Measurements from ENCODE around the gene PYGB. TPM values are rescaled to one million over a fixed set of nuclear protein-coding genes. Genes with fewer than 3 reads are reported as not detected.

The PYGB gene
- polyA plus RNA-seq, 4 donors = 29.9 to 50.3 (median 41.2) TPM

Other genes with a start within 250 kb of the PYGB start
- gene ACSS1, start 189.9 kb upstream of the PYGB start, polyA plus RNA-seq (ENCODE audit: insufficient read length in 4 of 4) = 10 to 100 TPM; 14.8 to 34.6 (median 29.8) TPM
- not detected for gene VSX1, start 165.9 kb upstream of the PYGB start, polyA plus RNA-seq (ENCODE audit: insufficient read length in 4 of 4)
- 10 to 100 TPM; 28.0 to 49.2 (median 40.4) TPM for gene ENTPD6, start 52.4 kb upstream of the PYGB start, polyA plus RNA-seq (ENCODE audit: insufficient read length in 4 of 4)
- 10 to 100 TPM; 38.7 to 62.1 (median 56.5) TPM for gene ABHD12, start 142.8 kb downstream of the PYGB start, polyA plus RNA-seq (ENCODE audit: insufficient read length in 4 of 4)
- gene GINS1, start 159.6 kb downstream of the PYGB start, polyA plus RNA-seq (ENCODE audit: insufficient read length in 4 of 4) = 10 to 100 TPM; 11.6 to 21.4 (median 19.7) TPM